ENCODE results near the gene P2RY1.

DNA sequence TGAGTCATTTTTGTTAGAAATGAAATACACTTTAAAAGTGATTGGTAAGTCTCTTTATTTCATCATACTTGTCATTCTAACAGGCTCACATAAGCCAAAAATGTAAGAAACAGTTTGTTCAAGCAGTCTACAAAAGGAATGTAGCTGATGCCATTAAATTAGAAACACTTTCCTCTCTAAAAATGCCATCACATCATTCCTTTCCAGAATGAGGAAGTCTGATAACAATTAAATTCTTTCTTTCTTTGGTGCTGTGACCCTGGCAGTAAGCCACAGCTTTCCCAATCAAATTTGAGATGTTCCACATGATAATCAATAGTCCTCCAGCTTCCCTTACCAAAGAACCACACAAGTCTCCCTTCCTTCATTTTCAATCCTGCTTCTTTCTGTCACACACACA lies 9.4 kb upstream of the P2RY1 start:
- TF ChIP-seq, protein P1, sequence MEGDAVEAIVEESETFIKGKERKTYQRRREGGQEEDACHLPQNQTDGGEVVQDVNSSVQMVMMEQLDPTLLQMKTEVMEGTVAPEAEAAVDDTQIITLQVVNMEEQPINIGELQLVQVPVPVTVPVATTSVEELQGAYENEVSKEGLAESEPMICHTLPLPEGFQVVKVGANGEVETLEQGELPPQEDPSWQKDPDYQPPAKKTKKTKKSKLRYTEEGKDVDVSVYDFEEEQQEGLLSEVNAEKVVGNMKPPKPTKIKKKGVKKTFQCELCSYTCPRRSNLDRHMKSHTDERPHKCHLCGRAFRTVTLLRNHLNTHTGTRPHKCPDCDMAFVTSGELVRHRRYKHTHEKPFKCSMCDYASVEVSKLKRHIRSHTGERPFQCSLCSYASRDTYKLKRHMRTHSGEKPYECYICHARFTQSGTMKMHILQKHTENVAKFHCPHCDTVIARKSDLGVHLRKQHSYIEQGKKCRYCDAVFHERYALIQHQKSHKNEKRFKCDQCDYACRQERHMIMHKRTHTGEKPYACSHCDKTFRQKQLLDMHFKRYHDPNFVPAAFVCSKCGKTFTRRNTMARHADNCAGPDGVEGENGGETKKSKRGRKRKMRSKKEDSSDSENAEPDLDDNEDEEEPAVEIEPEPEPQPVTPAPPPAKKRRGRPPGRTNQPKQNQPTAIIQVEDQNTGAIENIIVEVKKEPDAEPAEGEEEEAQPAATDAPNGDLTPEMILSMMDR (IDR thresholded peaks at IDR 0.05; ENCODE audit: low read length) = no peak
- TF ChIP-seq EZH2 (optimal IDR thresholded peaks at IDR 0.05; ENCODE audit: low read depth, low read length) = no peak
